Activated CD8-positive, alpha-beta memory T cell treated with anti-CD3 and anti-CD28 coated beads, Interleukin-2, amount 50 U/mL, for 1 hour (primary cell): ENCODE data around the gene FGF14.

Experiments used
- DNase-seq: peaks from one replicate; pipeline ENCODE4 v3.0.0-alpha.2; 2020; ENCODE audit errors: extremely low read depth

The FGF14 gene

DNA sequence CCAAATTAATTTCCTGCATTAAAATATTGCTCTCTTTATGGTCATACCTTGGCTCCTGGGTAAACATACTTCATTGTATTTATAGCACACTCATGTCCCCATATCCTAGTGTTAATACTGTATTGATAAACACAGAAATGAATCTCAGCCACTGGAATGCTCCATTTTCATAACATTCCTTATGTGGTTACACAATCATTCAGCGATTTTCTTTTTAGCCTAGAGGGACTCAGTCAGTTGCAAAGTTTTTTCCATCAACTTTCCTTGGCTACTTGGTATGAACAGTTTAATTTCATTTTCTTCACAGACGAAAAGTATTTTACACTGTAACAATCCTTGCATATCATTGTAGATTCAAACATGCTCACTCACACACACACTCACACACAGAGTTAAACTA is 471.5 kb downstream of the FGF14 start:
- no peak for DNase-seq

DNA sequence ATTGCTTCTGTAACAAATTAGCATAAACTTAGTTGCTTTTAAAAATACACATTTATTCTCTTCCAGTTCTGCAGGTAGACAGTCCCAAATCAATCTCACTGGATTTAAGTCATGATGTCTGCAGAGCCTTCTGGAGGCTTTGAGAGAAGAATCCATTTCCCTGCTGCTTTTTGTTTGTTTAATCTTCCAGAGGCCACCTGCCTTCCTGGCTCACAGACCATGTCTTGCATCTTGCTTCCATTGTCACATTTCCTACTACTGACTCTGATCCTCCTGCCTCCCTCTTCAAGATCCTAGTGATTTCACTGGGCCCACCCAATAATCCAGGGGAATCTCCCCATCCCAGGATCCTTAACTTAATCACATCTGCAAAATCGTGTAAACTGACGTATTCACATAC is 476.1 kb downstream of the FGF14 start:
- no peak for DNase-seq

DNA sequence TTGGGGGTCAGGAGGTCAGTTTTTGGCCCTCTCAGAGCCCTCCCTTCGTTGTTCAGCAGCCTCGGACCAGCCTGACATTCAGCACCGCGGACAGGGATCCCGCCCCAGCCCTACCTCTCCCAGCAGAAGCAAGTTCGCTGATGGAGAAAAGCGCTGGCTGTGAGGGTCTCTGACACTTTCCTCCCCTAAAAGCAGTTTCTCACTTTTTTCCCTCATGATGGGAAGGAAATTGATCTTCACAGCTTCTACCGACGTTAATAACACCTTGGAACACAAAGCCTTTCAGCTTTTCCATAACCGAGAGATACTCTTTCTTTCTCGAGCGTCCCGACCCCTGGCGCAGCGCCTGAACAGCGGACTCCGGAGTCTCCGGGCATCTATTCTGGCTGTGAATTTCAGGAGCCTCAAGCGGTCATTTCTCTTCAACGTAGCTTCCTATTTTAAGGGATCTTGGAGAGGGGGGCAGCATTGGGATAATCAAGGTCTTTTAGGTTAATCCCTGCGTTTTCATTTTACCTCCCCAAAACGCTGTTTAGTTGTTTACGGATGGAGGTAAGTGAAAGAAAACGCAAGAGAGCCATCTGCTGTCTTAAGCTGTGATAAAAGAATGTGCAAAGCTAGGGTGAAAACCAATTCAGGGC is 482.2 kb downstream of the FGF14 start:
- no peak for DNase-seq

DNA sequence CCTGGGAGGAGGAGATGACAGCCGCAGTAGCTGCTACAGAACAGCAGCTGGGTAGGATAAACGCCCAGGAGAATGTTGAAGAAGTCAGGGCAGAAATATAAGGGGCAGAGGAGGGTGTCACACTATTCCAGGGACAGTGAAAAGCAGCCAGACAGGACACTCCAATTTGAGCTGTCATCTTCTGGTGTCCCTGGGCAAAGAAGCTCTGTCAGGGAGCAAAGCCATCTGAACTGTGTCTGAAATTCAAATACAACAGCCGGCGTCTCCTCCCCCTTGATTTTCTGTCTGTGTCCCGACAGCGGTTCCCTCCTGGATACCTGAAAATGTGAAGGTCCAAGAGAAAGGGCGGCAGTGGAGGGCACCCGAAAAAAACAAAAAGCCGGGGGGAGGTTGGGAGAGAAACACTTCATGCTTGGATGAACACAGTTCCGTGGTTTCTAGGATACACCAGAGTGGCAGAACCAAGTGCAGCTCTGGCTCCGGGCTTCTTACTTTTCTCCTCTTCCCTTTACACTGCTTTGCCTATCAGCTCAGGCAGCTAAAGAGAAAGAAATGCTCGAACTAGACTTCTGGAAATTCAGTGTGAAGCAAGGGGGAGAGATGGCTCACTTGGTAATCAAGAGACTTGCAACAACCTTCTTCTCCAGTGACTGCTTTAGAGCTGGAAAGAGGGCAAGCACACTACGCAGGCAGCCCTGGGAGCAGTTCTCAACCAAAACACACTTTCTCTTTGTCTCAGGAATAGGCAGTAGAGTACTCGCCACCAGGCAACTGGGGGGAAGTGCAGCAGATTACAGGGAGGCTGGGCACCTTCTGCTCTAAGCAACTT is 483.8 kb downstream of the FGF14 start:
- DNase-seq = no peak

DNA sequence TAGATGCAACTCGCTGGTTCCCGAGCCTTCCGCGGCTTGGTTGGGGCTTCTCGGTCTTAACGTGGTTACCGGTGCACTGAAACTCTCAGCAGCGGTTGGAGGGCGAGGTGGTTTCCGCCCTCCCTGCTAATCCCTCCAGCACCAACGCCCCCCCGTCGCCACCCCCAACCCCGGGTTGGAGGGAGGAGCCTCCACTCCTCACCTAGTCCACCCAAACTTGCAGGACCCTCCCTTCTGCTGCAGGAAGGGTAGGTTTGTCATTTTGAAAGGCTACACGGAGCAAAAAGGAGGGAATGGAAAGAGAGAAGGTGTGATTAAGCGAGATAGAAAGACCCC is 484.4 kb downstream of the FGF14 start:
- no peak for DNase-seq

DNA sequence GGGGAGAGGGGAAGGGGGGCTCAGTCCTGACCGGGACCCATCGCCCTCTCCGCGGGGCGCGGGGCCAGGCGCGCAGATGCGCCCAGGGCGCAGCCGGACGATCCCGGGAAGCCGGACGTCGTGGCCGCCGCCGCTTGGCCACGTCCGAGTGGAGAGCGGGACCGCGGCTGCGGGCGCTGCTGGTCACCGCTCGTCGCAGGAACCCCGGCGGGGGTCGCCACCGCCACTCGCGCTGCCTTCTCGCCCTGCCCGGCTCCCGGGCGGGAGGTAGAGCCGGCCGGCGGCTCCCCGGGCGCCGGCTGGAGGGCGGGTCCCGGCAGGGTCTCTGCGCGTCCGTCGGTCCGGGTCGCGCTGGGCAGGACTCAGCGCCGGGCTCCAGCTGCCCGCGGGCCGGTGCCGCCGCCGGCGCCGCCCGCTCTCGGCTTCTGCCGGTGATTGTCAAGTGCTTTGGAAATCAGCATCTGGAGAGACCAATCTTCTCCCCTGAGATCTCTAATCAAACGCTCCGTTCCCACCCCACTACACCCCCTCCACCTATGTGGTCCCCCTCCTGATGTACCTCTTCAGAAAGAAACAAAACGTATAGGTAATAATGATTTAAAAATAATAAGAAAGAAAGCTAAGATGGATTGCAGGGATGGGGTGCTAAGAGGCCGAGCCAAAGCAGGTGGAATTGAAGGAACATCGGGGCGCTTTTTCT is 484.9 kb downstream of the FGF14 start:
- no peak for DNase-seq

DNA sequence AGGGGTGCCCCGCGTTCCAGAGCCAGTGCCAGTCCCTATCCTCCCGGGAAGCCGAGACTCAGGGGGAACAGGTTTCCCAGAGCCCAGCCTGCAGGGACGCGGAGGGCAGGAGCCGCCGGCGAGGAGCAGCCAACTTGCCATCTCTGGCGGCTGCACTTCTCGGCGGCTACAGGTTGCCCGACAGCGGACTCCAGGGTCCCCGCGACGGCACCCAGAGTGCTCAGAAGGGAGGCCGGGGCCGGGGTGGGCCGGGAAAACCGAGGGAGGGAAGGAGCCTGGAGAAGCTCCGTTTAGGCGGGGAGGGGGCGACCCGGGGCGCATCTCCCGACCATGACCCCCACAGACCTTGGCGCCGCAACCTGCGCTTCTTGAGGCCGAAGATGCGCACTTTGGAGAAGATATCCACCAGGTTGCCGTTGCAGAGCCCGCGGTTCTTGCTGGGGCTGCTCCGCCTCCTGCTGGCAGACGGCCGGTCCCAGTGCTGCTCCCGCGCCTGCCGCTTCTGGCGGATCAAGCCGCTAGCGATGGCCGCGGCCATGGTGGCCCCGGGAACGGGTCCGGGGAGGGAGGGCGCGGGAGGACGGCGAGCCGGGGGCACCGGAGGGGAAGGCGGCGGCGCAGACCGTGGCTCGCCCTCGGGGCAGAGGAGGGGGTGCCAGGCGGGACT is 485.6 kb downstream of the FGF14 start:
- DNase-seq = no peak

DNA sequence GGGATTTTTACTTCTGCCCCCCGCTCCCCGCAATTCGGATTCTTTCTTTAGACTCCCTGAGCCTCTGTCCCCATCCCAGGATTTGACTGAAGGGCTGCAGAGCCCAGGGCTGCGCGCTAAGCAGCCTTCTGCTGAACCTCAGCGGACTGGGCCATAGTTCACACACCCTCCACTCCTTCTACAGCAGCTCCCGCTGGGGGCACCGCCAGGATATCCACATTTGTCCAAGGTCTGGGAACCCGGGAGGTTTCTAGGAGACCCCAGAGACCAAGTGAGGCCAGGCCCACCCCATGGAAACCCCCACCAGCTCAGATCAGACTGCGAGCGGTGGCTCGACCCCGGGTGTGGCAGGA is 486.1 kb downstream of the FGF14 start:
- no peak for DNase-seq

DNA sequence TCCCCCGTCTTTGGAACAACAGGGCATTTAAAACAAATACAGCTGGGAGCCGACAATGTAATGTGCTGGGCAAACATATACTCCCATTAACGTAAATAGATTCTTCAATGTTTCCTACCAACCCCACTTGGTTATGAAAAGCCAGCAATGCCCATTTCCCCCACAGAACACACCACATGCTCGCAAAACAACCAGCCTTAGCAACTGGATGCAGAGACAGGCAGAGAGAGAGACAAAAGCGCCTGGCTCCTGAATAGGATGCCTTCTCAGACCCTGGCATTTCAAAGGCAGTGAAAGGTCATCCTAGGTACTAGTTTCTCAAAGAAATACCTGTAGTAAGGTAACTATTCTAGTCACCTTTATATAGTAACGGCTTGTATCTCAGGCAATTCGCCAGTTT is 486.5 kb downstream of the FGF14 start:
- no peak for DNase-seq

DNA sequence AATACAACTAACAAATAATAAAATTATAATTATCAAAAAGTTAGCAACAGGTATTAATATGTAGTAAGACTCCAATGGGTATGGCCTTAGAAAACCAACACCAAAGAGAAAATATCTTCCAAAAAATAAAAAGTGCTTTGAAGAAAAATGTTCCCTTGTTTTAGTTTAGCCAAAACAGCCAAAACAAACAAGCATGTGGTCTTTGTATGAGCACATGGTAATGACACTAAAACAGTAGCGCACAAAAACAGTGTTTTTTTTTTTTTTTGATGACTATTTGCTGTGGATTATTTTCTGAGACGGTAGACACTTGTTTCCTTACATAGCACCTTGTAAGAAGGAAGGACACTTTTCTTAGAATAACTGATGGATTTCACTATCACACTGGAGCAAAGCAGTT is 490.1 kb downstream of the FGF14 start:
- no peak for DNase-seq

DNA sequence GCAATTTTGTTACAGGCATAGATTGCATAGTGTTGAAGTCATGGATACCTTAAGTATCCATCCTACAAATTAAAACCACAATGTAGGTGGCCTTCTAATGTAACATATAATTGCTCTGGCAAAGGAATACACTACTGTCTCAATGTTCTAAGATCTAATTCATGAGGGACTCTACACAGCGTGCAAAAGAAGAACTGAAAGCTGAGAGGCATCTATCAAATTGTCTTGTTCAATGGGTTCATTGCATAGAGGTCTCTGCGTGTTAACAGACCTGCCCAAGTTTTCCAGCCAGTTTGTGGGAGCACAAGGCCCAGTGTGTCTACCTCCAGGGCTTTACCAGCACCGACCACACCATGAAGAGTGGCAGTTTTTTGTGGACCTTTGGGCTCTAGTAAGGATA is 498.0 kb downstream of the FGF14 start:
- no peak for DNase-seq

DNA sequence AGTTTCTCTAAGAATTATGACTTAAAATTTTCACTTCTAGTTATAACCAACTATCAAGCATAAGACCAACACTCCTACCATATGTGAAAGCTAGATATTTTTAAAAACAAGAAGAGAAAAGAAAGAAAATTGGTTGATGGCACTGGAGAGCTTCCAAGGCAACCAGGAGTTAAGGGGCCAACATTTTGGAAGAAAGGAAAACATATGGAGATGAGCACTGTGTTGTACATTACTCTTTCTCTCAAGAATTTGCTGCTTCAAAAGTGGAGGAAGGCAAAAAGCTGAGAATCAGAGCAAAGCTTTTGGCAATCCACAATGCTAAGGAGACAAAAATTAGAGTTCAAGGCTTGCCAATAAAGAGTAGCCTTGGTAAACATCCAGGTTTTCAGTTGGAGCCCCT is 503.2 kb downstream of the FGF14 start:
- no peak for DNase-seq

DNA sequence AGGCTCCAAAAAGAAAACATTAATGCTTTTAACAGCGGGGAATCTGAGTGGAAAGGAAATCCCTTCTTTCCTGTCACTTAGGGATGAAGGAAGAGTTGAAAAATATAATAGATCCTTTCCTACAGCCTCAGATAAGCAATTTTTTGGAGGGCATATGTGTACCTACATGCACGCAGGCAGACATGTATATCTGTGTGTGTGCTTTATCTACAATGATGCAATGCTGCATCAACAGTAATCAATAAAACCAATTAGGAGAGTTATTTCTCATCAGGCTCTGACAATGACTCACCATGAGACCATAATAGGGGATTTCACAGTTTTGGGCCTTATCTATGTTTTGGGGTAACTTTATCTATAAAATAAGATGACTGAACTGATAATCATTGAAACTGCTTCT is 505.3 kb downstream of the FGF14 start:
- no peak for DNase-seq

DNA sequence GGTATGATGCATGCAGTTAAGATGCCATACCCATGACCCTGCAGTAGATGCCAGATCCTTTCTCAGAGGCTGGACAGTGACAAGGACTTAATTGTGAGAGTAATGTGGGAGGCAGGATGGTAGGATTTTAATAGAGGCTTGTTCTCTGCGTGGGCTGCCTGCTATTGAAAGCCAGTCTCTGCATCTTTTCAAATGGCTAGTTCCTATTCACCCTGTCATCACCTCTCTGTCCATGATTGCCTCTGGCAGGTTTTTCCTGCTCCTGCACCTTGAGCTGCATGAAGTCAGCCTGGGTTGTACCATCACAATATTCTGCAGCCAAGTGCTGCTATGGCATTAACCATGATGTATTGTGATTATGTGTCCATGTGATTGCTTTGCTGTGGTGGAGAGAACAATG is 508.8 kb downstream of the FGF14 start:
- DNase-seq = no peak

DNA sequence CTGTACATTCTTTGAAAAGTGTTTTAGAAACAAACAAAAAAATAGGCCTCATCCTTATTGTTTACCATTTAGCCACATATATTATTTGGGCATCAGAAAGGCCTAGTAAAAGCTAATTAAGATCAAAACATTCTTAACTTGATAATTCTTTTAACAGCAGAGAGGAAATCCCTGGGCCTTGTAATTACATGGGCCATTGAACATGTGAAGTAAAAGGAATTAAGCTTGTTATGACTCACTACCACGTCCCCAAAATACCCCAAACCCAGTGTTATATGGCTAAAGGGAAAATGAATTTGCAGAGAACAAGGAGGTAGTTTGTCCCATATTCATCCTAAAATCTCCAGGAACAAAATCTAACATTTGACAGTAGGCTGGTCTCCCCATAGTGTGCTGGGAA is 509.6 kb downstream of the FGF14 start:
- no peak for DNase-seq

DNA sequence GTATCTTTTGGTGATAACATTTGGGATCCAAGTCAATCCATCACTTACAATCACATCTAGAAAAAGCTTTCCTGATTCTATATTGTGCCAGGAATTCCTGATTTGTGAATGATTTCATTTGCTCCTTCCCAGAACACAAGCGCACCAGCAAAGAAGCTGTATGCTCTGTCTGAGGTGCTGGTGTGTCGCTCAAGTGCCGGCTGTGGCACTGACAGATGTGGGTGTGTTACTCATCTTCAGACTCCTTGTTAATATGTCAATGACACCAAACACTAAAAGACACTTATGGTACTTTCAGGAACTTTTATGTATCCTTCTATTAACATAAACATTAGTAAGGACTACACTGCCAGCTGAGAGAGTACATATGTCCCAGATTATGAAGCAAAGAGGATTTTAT is 520.3 kb downstream of the FGF14 start:
- DNase-seq = no peak

DNA sequence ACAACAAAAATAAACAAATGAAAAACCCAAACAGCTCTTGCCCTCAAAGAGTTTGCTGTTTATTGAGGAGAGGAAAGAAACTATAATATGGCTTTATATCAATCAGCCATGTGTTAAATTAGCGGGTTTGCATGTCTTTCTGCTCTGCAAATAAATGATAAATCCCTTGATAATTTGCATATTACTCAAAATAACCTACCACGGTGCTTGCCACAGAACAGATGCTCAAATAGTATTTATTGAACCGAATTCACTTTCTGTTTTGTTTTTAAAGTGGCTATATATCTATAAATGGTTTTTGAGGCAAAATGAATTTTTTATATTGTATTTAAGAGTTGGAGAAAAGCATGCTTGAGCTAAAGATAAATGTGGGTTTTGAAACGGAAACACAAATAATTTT is 521.3 kb downstream of the FGF14 start:
- DNase-seq = no peak

DNA sequence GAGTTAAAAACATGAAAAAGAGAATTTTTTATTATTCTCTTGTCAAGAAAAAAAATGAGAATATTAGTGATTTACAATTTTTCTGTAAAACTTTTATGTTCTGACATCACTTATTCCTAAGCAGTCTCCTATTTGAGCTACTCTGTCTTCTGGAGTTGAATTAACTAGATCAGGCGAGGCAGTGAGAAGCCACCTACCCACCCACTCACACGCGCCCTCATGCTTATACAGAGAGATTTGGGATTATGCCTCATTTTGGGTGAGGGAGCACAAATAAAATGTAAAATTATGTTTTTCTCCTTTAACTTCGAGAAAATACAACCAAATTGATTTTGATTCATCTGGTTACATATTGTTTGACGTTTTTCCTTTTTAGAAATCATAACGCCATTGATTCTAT is 524.9 kb downstream of the FGF14 start:
- DNase-seq = no peak

DNA sequence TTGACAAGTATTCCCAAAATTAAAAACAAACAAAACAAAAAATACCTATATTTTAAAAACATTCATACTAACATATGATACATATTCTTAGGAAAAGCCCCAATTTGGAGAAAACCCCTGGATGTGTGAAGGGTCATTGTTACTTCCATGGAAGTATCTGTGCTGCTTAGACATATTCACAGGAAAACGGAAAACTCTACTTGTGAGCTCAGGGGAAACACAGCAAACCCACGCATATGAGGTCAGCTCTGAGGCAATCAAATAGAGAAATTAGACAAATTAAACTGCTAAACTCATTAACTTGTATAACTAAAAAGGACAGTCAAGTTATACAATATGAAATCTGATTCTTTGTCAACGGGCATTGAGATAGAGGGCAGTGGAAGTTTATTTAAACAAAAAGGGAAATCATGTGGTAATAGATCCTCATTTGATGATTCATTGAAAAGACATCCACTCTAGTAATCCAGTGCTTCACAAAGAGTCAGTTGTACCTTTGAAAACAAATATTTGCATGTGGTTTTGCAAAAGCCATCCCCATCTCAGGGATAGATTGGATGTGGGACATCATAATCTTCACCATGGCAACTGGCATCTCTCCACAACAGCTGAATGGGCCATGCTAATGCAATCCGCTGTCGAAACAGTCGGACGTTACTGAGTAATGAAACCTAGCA is 526.0 kb downstream of the FGF14 start:
- no peak for DNase-seq

DNA sequence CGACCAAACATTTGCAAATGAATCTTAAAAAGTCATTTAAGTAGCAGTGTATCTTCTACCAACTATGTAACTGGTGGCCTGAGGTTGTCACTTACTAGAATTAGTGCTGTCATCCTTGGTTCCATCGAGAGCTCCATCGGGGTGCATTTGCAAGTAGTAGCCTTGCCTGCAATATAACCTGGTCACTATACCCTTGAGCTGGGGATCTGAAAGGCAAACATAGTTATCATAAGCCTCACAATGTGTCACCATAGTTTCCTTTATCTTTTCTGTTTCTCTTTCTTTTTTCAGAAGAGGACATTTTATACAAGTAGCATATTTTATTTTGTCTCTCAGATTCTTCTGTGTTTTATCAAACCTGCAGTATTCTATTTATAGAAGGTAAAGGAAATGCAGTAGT is 526.8 kb downstream of the FGF14 start:
- DNase-seq = no peak

DNA sequence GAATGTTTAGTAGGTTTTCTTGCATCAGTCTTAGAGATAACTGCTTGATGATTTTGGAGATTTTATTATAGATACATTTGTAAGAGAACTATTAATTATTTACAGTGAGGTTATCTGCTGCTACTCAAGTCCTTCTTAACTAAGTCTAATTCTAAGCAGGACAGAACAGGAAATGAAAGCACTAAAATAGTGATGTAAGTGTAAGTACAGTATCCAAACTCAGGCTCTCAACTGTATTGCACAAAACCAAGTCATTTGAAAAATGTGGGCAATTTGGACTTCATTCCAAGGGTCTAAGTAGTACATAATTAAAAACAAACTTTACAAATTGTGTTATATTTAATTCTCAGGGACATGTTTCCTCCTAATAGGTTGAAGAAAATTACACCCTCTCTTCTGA is 532.3 kb downstream of the FGF14 start:
- DNase-seq = no peak
